AG04449 (cell line): ENCODE data around the gene GPX2.

Experiments
- CTCF ChIA-PET: fragments of 350-600 bp; formaldehyde crosslinking; extraction: SDS; loops from one replicate; lab custom pipeline; 2021; ENCODE audit warnings: antibody characterized with exemption; lab: Yijun Ruan, JAX
- POLR2A ChIA-PET: fragments of 400-600, 350-600 bp; formaldehyde crosslinking; extraction: SDS; loops from one replicate; lab custom pipeline; 2020; ENCODE audit warnings: antibody characterized with exemption, inconsistent platforms; lab: Yijun Ruan, JAX
- DNase-seq: peaks from one replicate; pipeline ENCODE4 v3.0.0-alpha.2; 2010; ENCODE audit warnings: low read depth, low spot score
- H3K4me3 ChIP-seq: 2 replicates; pipeline ENCODE4 v1.5.1; 2011; ENCODE audit warnings: low read depth, mild to moderate bottlenecking, control low read depth, low read length
- CTCF ChIP-seq: IDR thresholded peaks from one replicate; pipeline ENCODE4 v1.5.1; 2011; ENCODE audit warnings: mild to moderate bottlenecking, moderate library complexity, low read length, control low read depth, inconsistent platforms; ENCODE audit not compliant: insufficient read depth; ENCODE audit errors: missing control alignments

Gene GPX2

GRCh38 chr14:64968167-64968566 is 25.6 kb upstream of the GPX2 start:
- ChIA-PET POLR2A (no interaction called here), CTCF (interaction anchor here (1.5 to 9.1 kb wide), 2 partner anchors 11 to 16 kb away, joined by 4 to 111 read pairs; partner anchors contain the start of gene FNTB)
- no peak overlapping the region for H3K4me3 ChIP-seq
- no peak for TF ChIP-seq CTCF
- DNase-seq, result no peak

GRCh38 chr14:64966976-64967375 is 24.4 kb upstream of the GPX2 start:
- ChIA-PET POLR2A (no interaction called here), CTCF (no interaction called here)
- no peak for DNase-seq
- no peak for TF ChIP-seq CTCF
- no peak overlapping the region for H3K4me3 ChIP-seq

GRCh38 chr14:64965356-64966000 is 22.9 kb upstream of the GPX2 start:
- DNase-seq, result no peak
- H3K4me3 ChIP-seq, result no peak overlapping the region
- POLR2A ChIA-PET, result no interaction called here
- no peak for TF ChIP-seq CTCF
- CTCF ChIA-PET, result interaction anchor here (1.0 kb wide), 1 partner anchor 21 kb away, joined by 3 read pairs; no protein-coding TSS in a partner anchor

GRCh38 chr14:64963611-64964010 is 21.1 kb upstream of the GPX2 start:
- CTCF ChIA-PET, result interaction anchor here (1.2 kb wide), 1 partner anchor 8 kb away, joined by 3 read pairs; no protein-coding TSS in a partner anchor
- TF ChIP-seq CTCF, result no peak
- no peak overlapping the region for H3K4me3 ChIP-seq
- DNase-seq, result no peak
- POLR2A ChIA-PET, result no interaction called here

GRCh38 chr14:64960762-64961276 is 18.3 kb upstream of the GPX2 start:
- no peak for DNase-seq
- TF ChIP-seq CTCF, result no peak
- ChIA-PET POLR2A (no interaction called here), CTCF (interaction anchor here (0.6 to 0.9 kb wide), 2 partner anchors 19 to 21 kb away, joined by 3 read pairs; no protein-coding TSS in a partner anchor)
- H3K4me3 ChIP-seq, result no peak overlapping the region

GRCh38 chr14:64958743-64959142 is 16.2 kb upstream of the GPX2 start:
- no peak overlapping the region for H3K4me3 ChIP-seq
- POLR2A ChIA-PET, result no interaction called here
- CTCF ChIA-PET, result interaction anchor here (1.3 kb wide), 1 partner anchor 25 kb away, joined by 3 read pairs; no protein-coding TSS in a partner anchor
- no peak for DNase-seq
- no peak for TF ChIP-seq CTCF
